Loucy (cell line): Measurements from ENCODE around the gene H2AZ2.

Experiments used
- H2AFZ ChIP-seq: fragments of 200-600 bp; sonication (generic); 2 replicates; pipeline ENCODE4 v1.6.0; 2016; ENCODE audit warnings: antibody characterized with exemption, mild to moderate bottlenecking, low read length, moderate library complexity
- H3F3A ChIP-seq: fragments of 200-600 bp; 2 replicates; pipeline ENCODE4 v1.6.0; 2016; ENCODE audit warnings: antibody characterized with exemption, low read depth, mild to moderate bottlenecking
- H3K27me3 ChIP-seq: fragments of 200-600 bp; sonication (generic); 2 replicates; pipeline ENCODE4 v1.6.1; 2014; ENCODE audit warnings: low read length, mild to moderate bottlenecking; ENCODE audit not compliant: insufficient read depth, poor library complexity, severe bottlenecking
- H3K36me3 ChIP-seq: fragments of 200-600 bp; sonication (generic); 2 replicates; pipeline ENCODE4 v1.6.1; 2016; ENCODE audit warnings: low read length; ENCODE audit not compliant: insufficient read depth
- H3K4me1 ChIP-seq: fragments of 200-600 bp; sonication (generic); 2 replicates; pipeline ENCODE4 v1.5.1; 2014; ENCODE audit warnings: low read length, mild to moderate bottlenecking; ENCODE audit not compliant: insufficient read depth, poor library complexity, severe bottlenecking
- H3K4me2 ChIP-seq: fragments of 200-600 bp; sonication (generic); 2 replicates; pipeline ENCODE4 v1.6.0; 2014; ENCODE audit warnings: antibody characterized with exemption, low read length, low read depth, mild to moderate bottlenecking; ENCODE audit not compliant: poor library complexity, severe bottlenecking
- H3K4me3 ChIP-seq: fragments of 200-600 bp; sonication (generic); 2 replicates; pipeline ENCODE4 v1.5.1; 2014; ENCODE audit warnings: low read length, mild to moderate bottlenecking, mixed read lengths; ENCODE audit not compliant: poor library complexity, severe bottlenecking
- H3K79me2 ChIP-seq: fragments of 200-600 bp; sonication (generic); 2 replicates; pipeline ENCODE4 v1.6.1; 2014; ENCODE audit warnings: low read length; ENCODE audit not compliant: insufficient read depth
- H3K9ac ChIP-seq: fragments of 200-600 bp; sonication (generic); 2 replicates; pipeline ENCODE4 v1.6.0; 2014; ENCODE audit warnings: mild to moderate bottlenecking, low read depth, low read length, moderate library complexity; ENCODE audit not compliant: poor library complexity, severe bottlenecking
- H3K9me2 ChIP-seq: fragments of 200-600 bp; sonication (generic); replicated peaks from 2 replicates; pipeline ENCODE4 v1.6.1; 2016; ENCODE audit warnings: low read depth, low read length, mixed read lengths
- H3K9me3 ChIP-seq: fragments of 200-600 bp; sonication (generic); 2 replicates; pipeline ENCODE4 v1.6.1; 2014; ENCODE audit warnings: mild to moderate bottlenecking, antibody characterized with exemption, low read length, low read depth; ENCODE audit not compliant: insufficient read depth
- H4K20me1 ChIP-seq: fragments of 200-600 bp; sonication (generic); 2 replicates; pipeline ENCODE4 v1.6.0; 2014; ENCODE audit warnings: antibody characterized with exemption, low read length, mild to moderate bottlenecking; ENCODE audit not compliant: insufficient read depth, poor library complexity, severe bottlenecking
- EZH2phosphoT487 ChIP-seq: fragments of 200-600 bp; IDR thresholded peaks from 2 replicates; pipeline ENCODE4 v1.6.1; 2018; ENCODE audit warnings: antibody characterized with exemption, mild to moderate bottlenecking, moderate library complexity, borderline replicate concordance
- TF ChIP-seq, protein P1 (sequence below): fragments of 200-600 bp; sonication (generic); conservative IDR thresholded peaks from 2 replicates; pipeline ENCODE4 v1.5.1; 2014; ENCODE audit warnings: mild to moderate bottlenecking, antibody characterized with exemption, low read length

The H2AZ2 gene

DNA sequence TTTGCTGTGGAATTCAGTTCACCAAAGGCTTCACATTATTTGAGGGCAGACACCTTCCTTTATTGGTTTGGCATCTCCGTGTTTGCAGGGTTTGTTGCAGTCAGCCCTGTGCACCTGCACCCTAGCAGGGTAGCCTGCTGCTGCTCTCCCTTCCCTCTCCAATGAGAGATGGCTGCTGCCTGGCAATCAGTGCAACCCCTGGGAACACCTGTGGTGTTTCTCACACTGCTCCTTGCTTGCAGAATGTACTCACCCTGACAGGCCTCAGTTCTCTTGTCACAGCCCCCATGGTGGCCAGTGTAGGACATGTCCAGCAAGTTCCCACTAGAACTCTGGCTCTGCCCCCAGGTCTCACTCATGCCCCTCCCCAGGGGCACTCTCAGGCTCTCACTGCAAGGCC lies 63.5 kb downstream of the H2AZ2 start:
- Histone ChIP-seq H2AFZ (no peak overlapping the region), H3K79me2 (no peaks in the 10 kb centered on the region), H3K4me3 (no peak overlapping the region), H3K36me3 (no peaks in the 10 kb centered on the region), H3K9me3 (peaks cover 2% of the 10 kb centered on the region; the same call in 1 of the 2 replicates), H3K4me2 (no peak overlapping the region), H3F3A (no peaks in the 10 kb centered on the region), H3K9me2 (no peaks in the 10 kb centered on the region), H3K4me1 (no peaks in the 10 kb centered on the region), H3K9ac (no peak overlapping the region), H3K27me3 (no peaks in the 10 kb centered on the region), H4K20me1 (no peaks in the 10 kb centered on the region)
- no peak for TF ChIP-seq EZH2phosphoT487
- TF ChIP-seq, protein P1, sequence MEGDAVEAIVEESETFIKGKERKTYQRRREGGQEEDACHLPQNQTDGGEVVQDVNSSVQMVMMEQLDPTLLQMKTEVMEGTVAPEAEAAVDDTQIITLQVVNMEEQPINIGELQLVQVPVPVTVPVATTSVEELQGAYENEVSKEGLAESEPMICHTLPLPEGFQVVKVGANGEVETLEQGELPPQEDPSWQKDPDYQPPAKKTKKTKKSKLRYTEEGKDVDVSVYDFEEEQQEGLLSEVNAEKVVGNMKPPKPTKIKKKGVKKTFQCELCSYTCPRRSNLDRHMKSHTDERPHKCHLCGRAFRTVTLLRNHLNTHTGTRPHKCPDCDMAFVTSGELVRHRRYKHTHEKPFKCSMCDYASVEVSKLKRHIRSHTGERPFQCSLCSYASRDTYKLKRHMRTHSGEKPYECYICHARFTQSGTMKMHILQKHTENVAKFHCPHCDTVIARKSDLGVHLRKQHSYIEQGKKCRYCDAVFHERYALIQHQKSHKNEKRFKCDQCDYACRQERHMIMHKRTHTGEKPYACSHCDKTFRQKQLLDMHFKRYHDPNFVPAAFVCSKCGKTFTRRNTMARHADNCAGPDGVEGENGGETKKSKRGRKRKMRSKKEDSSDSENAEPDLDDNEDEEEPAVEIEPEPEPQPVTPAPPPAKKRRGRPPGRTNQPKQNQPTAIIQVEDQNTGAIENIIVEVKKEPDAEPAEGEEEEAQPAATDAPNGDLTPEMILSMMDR, result no peak

DNA sequence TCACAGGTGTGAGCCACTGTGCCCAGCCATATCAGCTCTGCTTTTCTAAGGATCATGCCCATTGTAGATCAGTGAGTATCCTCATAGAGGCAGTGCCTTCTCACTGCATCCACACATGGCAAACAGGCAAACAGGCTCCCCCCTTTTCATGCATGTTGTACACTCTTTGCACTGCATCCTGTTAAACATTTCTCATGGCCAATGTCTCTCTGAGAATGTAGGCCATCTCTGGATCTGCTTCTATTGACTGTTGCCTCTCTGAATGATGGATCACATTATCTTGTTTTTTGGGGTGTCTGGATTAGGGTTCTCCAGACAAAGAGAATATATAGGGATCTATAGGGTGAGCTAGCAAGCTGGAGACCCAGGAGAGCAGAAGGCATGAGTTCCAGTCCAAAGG lies 64.5 kb downstream of the H2AZ2 start:
- Histone ChIP-seq H2AFZ (no peak overlapping the region), H3K27me3 (no peaks in the 10 kb centered on the region), H3K4me1 (no peaks in the 10 kb centered on the region), H3K79me2 (no peaks in the 10 kb centered on the region), H3K36me3 (no peaks in the 10 kb centered on the region), H3K9me2 (no peaks in the 10 kb centered on the region), H4K20me1 (no peaks in the 10 kb centered on the region), H3F3A (no peaks in the 10 kb centered on the region), H3K9me3 (peaks cover 2% of the 10 kb centered on the region; the same call in 1 of the 2 replicates), H3K9ac (no peak overlapping the region), H3K4me2 (no peak overlapping the region), H3K4me3 (no peak overlapping the region)
- no peak for TF ChIP-seq EZH2phosphoT487
- TF ChIP-seq, protein P1, result no peak

DNA sequence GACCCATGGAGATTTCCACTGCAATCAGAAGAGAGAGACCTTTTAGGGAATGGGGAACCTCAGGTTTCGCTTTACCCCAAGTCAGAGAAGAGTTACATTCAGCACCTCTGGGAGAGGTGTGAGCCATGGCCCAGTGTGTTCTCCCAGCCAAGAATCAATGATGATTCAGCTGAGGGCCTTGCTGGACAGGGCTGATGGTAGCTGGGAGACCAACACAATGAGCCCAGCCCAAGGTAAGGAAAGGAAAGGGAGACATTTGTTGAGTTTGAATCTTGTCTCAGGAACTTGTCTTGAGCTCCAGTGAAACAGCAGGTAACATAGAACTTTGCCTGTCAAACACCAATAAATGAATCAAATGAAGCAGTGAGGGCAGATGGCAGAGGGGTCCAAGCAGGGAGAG lies 65.4 kb downstream of the H2AZ2 start:
- Histone ChIP-seq H4K20me1 (no peaks in the 10 kb centered on the region), H3K79me2 (no peaks in the 10 kb centered on the region), H3K9me3 (peaks cover 2% of the 10 kb centered on the region; the same call in 1 of the 2 replicates), H3K36me3 (no peaks in the 10 kb centered on the region), H3K9ac (no peak overlapping the region), H3K4me1 (no peaks in the 10 kb centered on the region), H2AFZ (no peak overlapping the region), H3K27me3 (no peaks in the 10 kb centered on the region), H3F3A (no peaks in the 10 kb centered on the region), H3K9me2 (no peaks in the 10 kb centered on the region), H3K4me2 (no peak overlapping the region), H3K4me3 (no peak overlapping the region)
- TF ChIP-seq, protein P1, result no peak
- TF ChIP-seq EZH2phosphoT487, result no peak
